ENCODE data around the gene NEK10. TPM values are rescaled to one million over a fixed set of nuclear protein-coding genes. Genes with fewer than 3 reads are reported as not detected.

NEK10 gene
- total and polyA plus RNA-seq, 2 of the 13 experiments (the other 11 are each of a cell fraction or from before 2014, with no cell fraction given), result 2.8 to 14.2 TPM

- TF ChIP-seq TIGD3 (CRISPR knock-in tag; IDR thresholded peaks at IDR 0.05; ENCODE audit: borderline replicate concordance) (no peak), RBM22 (optimal IDR thresholded peaks at IDR 0.05; ENCODE audit: low read length) (no peak), MZF1 (CRISPR knock-in tag; IDR thresholded peaks at IDR 0.05; ENCODE audit: borderline replicate concordance) (no peak), PHF5A (CRISPR knock-in tag; IDR thresholded peaks at IDR 0.05; ENCODE audit: low read depth, unreplicated experiment) (peak; percentile 59), MTA3 (CRISPR knock-in tag; IDR thresholded peaks at IDR 0.05) (no peak), ZNF530 (CRISPR knock-in tag; IDR thresholded peaks at IDR 0.05; ENCODE audit: low read depth) (no peak), PITX1 (CRISPR knock-in tag; IDR thresholded peaks at IDR 0.05) (no peak; the same call in 1 of the 2 replicates), TOE1 (CRISPR knock-in tag; IDR thresholded peaks at IDR 0.05) (no peak), ZNF724P (CRISPR knock-in tag; IDR thresholded peaks at IDR 0.05; ENCODE audit: borderline replicate concordance) (no peak), ZNF644 (CRISPR knock-in tag; IDR thresholded peaks at IDR 0.05; ENCODE audit: low read depth) (peak; percentile 57; the same call in 1 of the 2 replicates), PHB2 (IDR thresholded peaks at IDR 0.05; ENCODE audit: partially characterized antibody) (no peak), ZMAT5 (CRISPR knock-in tag; IDR thresholded peaks at IDR 0.05; ENCODE audit: borderline replicate concordance, low read depth) (no peak), NR2F1 (CRISPR knock-in tag; IDR thresholded peaks at IDR 0.05) (0 out of 4 replicates have a peak, but pooled peaks of 1 of the 2 experiments have one; percentile 32), E2F1 (CRISPR knock-in tag; IDR thresholded peaks at IDR 0.05) (no peak), FUBP1 (CRISPR knock-in tag; IDR thresholded peaks at IDR 0.05; ENCODE audit: borderline replicate concordance) (no peak), THRA (CRISPR knock-in tag; IDR thresholded peaks at IDR 0.05; ENCODE audit: borderline replicate concordance) (peak; percentile 39; the same call in 1 of the 2 replicates), SIX1 (CRISPR knock-in tag; IDR thresholded peaks at IDR 0.05; ENCODE audit: borderline replicate concordance) (peak; percentile 63; the same call in 1 of the 2 replicates), HNRNPUL1 (IDR thresholded peaks at IDR 0.05; ENCODE audit: low read depth, low read length) (no peak), BHLHE40 (IDR thresholded peaks at IDR 0.05; ENCODE audit: low read length) (no peak), ATF1 (CRISPR knock-in tag; IDR thresholded peaks at IDR 0.05) (no peak), CHCHD3 (CRISPR knock-in tag; IDR thresholded peaks at IDR 0.05) (no peak), ZNF143 (CRISPR knock-in tag; IDR thresholded peaks at IDR 0.05) (no peak), TGIF2 (CRISPR knock-in tag; IDR thresholded peaks at IDR 0.05) (peak; percentile 58; the same call in 1 of the 2 replicates), SRSF4 (IDR thresholded peaks at IDR 0.05; ENCODE audit: low read depth, low read length, poor library complexity, severe bottlenecking) (no peak)
These were observed 3.1 kb downstream of the NEK10 start (continued) for GRCh38 chr3:27366062-27366591.

All from HepG2 (cell line).